ENCODE measurements around the gene MAPK8.
A peak's percentile ranks its signal among the peaks of the same experiment; 100 is the strongest.

Gene MAPK8

DNA sequence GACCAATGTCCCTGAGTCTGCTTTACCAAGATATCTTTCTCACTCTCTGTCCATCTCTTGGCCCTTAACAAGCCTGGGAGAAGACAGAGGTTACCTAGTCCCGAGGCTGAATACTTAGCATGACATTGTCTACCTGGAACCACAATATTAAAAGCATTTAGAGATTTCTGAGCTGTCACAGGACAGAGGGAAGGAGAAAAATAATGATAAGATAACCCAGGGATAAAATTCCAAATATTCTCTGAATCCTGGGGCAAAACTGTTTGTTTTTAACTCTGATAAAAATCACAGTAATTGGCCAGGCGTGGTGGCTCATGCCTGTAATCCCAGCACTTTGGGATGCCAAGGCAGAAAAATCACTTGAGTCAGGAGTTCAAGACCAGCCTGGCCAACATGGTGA is 12.0 kb upstream of the MAPK8 start:
- DNase-seq, result no peak

DNA sequence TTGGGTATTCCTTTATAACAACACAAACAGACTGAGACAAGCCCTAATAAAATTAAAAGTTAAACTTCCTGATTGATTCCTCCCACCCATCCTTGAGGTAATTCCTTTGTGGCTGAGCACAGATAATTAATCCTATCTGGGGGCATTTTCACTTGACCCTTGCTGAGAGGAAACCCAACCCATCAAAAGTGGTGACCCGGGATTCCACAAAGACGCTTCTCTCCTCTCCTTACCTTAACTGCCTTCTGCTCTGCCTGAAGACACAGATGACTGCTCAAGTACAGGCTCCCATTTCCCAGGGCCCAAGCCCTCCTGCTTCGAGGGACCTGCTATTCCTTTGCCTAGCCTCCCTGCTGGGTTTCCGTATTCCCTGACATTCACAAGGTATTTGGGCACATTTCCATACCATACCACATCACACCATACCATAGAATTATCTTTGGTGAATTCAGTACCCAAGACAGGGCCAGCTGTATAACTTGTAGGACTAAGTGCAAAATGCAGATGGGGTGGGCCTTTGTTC is 9.8 kb upstream of the MAPK8 start:
- no peak for DNase-seq

DNA sequence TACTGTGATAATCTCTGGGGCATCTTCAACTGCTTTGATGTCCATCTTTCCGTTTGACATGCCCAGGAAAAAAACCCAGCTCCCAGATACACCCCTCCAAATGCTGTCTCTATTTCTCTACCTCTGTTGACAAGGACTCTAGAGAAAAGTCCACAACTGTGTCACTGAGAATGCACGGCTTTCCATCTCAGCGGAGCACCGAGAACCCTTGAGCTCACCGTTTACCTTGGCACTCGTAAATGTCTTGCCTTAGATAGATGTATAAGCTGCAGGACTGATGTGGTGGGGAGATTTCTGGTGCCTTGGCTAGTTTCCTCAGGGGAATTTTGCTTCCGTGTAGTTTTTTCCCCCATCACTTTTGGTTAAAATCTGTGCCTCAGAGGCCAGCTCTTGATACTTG is 7.4 kb upstream of the MAPK8 start:
- no peak for DNase-seq

DNA sequence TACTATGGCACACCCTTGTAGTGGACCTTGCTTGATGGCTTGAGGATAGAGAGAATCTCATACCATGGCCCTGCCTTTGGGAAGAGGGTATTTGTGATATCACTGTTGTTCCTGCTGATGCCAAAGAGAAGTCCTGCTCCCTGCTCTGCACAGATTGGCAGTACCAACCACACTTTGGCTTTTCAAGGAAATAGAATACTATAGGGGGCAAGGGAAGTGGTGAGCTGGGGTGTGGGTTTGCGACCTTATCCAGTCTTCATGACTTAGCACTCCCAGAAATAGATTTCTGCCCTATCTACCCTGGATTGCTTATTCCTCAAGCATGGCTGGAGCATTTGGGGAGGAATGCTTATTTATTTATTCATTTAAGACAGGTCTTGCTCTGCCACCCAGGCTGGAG is 6.8 kb upstream of the MAPK8 start:
- DNase-seq, result no peak

DNA sequence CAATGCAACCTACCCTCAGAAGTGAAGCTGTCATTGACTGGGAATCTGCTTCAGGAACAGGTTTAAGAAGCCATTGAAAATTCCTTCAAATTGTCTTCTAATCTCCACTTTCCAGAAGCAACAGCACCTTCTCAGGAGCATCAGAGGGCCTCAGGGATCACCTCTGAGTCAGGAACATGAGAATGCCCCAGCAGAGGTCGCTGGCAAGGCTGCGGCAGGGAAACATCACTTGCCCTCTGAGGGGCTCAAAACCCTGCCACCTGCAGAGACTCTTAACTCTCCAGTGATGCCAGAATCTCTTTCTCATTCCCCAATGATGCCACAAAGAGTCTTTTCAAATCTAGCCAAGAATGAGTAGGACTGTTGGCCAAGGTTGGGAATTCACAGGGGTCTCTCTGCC is 5.9 kb upstream of the MAPK8 start:
- DNase-seq, result no peak

DNA sequence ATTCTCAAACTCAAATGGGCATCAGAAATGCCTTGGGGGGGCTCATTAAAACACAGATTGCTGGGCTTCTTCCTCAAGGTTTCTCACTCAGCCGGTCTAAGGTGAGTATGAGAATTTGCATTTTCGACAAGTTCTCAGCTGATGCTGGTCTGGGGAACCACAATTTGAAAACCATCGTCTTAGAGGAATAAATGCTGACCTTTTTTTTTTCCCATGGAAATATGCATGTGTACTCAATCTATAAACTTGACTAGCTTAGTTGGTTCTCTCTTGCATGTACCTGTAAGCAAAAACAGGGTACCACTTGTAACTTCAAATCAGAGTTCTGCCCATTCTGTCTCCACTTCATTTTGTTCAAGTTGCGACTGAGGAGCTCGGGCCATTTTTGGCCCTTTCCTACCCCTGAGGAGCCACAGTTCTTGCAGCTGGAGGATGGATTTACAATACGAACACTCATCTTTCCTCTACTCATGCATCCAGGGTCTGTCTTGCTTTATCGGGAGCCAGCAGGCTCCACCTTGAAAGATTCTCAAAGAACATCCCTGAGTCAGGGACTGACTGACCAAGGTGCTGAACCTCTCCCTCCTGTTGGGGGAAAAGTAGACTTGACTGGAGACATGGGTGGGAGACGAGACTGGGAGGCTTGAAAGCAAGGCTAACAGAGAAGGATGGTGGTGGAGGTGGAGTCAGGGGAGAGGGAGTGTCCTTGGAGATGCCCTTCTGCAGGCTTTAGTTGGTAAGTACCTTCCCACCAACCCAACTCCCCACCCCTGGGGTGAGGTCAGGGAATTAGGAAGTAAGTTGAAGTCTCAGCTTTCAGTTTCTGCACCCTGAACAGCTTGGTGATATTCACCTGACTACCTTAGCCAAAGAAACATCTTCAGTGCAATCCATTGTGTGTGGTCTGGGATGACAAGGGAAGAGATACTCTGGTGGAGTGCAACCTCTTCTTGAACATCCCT is 3.7 kb upstream of the MAPK8 start:
- DNase-seq, result no peak

DNA sequence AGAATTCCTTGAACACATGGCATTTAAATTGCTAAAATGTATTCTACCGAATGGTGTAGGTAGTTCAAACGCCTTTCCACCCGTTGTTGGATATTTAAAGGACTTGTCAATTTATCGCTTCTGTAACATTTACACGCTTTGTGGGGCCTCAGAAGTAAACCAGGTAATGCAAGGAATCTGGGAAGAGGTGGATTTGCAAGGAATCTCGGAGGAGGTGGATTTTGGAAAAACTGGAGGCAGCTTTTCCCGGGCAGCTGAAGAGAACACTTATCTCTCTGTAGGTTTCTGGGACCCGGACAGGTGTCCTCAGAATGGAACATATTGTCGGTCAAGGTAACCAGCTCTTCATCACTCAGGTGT is 592 bp upstream of the MAPK8 start:
- DNase-seq, result no peak

DNA sequence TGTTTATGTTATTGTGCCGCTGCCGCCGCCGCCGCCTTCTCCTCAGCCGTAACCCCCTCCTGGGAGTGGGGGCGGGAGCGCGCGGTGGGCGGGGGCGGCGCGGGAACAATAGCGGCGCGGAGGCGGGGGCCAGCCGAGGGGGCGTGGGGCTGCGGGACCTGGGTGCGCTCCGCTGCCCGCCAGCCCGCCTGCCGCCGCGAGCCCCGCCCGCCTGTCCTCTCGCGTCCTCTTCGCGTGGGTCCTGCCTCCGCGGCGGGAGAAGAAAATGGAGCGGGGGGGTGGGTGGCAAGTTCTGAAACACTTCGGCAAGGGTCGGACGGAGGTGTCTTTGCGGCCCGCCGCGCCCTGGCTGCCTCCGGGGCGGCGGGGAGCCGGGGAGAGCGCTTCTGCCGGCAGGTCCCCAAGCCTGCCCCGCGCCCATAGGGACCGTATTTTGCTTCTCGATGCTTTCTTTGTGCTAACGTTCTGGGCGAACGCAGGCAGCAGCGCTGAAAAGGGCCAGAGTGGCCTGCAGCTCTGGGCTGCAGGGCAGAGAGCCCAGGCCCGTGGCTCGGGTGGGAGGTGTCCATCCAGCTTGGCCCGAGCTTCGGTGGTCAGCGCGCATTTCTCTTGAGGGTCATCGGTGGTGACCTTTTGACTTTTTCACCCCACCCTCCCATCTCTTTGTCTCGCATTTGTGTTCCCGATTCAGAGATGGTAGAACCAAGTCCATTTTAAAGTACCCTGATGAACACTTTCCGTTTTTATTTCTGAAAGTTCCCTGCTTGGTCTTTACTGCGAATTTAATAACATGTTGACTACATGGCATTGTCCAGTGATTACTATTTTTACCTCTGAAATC is 613 bp downstream of the MAPK8 start:
- peak; percentile 24 for DNase-seq

DNA sequence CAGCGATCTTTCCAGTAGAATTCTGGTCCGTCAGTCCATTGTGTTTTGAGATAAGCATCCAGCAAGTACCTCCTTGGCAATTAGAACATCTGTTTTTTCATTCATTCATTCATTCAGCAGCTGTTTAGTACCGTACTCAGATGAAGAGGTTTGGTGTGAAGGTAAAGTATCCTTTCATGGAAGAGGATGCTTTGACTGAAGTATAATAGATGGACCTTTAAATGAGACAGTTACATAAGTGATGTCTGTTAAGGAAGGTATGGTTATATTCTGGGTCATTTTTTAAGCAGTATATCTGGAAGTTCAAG is 1.2 kb downstream of the MAPK8 start:
- DNase-seq, result peak; percentile 8

DNA sequence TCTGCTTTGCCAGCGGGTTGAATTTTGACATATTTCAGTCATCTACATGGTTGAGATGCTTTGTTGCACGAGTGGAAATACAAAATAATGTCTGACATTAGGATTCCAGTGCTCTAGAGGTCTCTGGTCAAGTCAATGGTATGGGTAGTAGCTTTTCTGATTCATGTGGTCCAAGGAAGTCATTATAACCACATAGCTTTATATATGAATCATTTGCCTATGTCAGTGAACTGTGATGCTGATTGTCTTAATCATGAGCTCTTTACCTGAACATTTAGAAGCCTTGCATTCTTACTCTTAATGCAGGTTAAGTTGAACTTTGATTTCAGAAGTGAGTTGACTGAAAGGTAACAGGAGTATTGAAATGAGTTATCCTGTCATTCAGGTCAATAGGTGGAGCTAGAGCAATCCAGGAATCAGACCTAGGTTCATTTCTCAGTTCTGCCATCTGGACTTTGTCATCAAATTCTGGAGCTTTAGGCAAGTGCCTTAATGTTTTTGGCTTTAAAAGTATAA is 3.3 kb downstream of the MAPK8 start:
- DNase-seq, result peak; percentile 6

DNA sequence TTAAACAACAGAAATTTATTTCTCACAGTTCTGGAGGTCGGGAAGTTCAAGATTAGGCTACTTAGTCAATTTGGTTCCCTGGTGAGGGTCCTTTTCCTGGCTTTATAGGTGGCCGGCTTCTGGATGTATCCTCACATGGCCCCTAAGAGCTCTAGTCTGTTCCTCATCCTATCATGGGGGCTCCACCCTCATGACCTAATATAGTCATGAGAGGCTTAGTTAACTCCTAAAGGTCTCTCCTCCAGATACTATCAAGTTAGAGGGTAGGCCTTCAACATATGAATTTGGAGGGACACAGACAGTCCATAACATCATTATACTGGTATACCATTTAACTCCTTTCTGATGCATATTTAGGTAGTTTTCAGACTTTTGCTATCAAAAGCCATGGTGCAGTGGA is 7.6 kb downstream of the MAPK8 start:
- no peak for DNase-seq

DNA sequence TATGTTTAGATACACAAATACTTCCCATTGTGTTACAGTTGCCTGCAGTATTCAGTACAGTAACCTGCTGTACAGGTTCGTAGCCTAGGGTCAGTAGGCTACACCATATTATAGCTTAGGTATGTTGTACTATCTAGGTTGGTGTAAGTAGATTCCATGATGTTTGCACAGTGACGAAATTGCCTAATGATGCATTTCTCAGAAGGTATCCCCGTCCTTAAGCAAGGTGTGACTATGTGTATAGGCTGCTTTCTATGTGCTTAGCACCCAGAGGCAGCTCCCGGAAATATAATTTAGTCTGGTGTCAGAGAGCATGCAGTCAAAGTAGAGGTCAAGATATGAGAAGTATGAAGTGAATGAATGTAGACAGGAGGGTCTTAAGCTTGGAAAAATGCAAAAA is 9.8 kb downstream of the MAPK8 start:
- DNase-seq, result no peak

DNA sequence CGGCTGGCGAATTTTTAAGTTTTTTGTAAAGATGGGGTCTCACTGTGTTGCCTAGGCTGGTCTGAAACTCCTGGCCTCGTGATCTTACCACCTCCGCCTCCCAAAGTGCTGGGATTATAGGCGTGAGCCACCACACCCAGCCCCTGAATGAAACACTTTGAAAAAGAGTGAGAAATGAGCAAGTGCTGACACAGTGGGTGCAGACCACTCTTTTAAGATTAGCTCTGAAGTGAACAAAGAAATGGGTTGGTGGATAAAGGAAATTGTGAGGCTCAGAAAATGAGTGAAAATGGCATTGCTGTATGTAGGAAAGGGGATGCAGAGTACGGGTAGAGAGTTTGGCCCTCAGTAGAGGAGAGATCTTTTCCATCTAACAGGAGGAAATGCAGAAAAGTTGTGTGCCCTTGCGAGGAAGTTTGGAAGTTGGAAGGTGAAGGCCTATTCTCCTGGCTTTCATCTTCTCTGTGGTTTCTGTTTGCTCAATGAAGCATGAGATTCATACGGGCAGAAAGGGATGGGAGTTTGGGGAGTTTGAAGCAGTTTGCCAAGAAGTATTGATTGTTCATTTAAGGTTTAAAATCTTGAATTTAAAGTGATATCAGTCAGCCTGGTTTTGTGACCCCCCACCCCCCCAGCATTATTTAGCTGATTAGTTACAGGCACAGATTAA is 11.0 kb downstream of the MAPK8 start:
- no peak for DNase-seq

DNA sequence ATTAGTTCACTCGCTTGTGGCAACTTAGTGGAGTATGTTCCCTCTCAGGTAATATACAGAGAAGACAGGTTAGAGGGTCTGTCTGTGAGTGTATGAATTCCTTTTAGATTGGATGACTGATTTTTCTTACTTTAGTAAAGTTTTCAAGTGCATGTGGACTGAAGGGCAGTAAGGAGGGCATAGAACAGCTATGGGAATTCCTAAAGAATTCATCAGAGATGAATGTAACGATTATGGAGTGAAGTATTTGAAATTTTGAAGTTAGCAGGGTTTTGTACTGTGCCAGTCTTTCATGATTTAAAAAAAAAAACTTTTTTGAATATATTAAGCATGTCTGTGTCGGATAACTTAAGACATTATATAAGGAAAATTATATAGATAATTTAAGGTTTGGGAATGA is 15.5 kb downstream of the MAPK8 start:
- DNase-seq, result no peak

DNA sequence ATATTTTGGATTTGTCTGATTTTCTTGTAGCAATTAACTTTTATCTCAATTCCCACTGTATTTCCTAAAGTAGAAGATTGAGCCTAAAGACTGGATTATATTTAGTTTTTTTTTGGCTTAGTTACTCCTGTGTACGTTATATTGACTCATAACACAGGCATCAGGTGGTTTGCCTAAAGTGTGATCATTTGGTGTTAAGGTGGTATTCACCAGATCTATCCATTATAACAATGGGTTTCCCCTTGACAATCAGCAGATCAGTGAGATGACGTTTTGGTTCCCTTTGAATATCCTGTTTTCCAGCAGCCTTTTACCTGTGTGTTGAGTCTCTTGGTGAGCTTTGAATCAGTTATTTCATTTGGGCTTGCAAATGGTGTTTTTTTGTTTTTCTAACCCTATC is 18.1 kb downstream of the MAPK8 start:
- no peak for DNase-seq

DNA sequence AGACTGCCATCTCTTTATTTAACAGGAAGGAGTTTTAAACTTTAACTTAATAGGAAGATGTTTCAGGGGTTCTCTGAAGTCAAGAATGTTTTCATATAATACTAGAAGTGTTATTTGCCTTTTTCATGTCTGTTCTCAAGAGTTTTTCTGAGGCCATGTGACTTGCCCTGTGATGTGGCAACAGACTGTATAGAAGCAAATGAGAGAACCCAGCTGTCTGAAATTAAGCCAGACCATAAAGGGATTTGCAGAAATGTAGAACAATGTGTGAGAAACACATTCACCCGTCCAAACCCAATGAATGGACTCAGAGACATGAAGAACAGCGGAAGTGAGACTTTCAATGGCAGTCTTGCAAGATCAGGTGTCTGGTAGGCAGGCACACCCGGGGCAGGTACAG is 23.8 kb downstream of the MAPK8 start:
- DNase-seq, result no peak

DNA sequence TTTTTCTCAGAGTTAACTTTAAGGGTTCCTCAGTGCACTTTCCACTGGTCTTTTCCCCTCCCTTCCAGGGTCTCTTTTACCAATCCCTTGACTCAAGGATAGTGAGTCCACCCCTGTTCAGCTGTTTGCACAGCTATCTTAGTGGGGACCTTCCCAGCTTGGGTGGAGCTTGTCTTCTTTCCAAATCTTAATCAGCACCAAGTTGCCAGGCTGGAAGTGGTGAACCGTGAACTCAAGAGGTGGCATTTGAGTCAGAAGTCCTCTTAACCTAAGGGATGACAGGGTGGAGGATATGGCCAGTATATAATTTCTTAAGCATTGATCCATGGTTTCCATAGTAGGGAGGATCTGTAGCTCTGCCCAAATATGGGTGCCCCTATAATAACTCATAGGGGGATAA is 25.0 kb downstream of the MAPK8 start:
- peak; percentile 6 for DNase-seq

DNA sequence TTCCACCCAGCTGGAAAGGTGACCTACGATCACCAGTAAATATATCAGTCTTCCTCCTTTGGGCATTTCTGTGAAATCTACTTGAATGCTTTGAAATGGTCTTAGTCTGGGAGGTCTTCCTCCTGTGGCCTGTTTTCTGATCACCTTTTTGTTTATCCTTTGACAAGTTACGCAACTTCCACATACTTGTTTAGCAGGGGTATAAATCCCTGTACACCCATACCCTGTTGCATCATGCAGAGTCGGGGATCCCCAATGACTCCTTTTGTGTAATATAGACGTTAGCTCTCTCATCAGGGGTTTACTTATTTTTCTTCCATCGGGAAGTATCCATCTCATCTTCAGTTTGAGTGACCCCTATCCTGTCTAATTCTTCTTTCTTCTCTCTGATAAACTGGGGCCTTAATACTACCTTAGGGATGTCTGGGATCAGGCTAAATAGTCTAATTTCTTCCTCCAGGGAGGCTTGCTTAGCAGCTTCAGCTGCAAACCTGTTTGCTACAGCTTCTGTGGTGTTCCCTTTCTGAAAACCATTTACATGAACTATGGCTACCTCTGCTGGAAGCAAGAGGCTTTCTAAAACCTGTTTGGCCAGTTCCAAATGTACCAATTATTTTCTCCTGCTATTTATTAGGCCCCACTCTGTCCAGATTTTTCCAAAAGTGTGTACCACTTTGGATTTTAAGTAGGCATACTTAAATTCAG is 25.8 kb downstream of the MAPK8 start:
- DNase-seq, result no peak

DNA sequence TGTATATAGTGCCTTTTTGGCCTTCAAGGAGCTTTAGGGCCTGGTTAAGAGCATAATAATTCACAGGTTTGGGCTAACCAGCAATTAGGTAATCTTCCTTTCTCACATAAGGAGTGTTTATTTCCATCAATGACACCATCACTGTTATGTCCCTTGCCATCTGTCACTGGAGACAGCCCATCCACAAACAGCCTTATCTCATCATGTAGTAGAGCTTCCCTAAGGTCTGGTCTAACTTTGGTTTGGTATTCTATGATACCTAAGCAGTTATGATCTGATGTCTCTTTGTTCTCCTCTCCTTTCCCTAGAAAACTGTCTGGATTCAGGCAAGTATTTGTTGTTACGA is 26.4 kb downstream of the MAPK8 start:
- DNase-seq, result no peak

DNA sequence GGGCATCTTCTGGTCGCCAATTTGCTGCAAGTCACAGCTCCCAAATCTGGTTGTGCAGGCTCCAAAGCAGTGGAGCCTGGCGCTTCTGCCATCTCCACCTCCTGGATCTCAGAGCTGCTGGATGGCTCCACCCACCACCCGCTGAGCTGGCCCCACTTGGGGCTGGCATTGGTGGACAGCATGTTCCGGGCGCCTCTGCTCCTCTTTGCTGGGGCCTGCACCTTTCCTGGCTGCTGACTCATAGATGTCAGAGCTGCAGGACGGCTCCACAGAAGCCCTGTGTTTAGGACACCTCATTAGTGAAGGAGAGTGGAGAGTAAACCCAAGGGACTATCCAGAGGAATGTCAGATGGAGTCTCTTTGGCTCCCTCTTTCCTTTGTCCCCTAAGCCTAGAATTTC is 27.4 kb downstream of the MAPK8 start:
- no peak for DNase-seq

DNA sequence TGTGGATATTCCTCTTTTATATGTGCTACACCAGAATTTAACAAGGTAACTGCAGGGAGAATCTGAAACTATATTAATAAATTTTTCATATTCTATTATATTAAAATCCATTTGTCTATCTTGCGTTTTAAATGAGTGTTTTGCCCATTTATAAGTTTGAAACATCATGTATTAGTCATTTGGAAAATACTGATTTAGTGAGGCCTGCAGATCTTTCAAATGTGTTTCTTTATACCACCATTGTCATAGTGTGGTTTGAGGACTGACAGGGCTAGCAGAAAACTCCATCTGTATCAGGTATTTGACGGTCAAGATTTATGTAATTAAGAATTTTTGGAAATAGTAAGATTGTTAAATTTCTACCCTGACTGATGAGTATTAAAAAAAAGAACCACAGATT is 29.3 kb downstream of the MAPK8 start:
- DNase-seq, result no peak

DNA sequence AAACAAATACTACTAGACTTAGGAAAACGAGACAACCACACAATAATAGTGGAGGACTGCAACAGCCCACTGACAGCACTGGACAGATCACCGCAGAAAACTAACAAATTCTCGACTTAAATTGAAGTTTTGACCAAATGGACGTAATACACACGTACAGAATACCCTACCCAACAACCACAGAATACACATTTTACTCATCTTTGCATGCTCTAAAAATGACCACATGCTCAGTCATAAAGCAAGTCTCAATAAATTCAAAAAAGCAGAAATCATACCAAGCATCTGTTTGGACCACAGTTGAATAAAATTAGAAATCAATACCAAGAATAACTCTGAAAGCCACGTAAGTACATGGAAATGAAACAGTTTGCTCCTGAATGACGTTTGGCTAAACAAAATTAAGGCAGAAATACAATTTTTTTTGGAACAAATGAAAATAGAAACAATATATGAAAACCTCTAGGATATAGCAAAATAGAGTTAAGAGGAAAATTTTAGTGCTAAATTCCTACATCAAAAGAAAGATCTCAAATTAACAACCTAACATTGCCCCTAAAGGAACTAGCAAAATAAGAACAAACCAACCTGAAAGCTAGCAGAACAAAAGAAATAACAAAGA is 30.6 kb downstream of the MAPK8 start:
- DNase-seq, result no peak

Measured in hematopoietic multipotent progenitor cell treated with erythropoietin and hydrocortisone succinate and interleukin-3 and kit ligand, for 8 days (in vitro differentiated cells).